Endometrial microvascular endothelial cells (primary cell): Measurements from ENCODE around the gene STK11. TPM values are rescaled to one million over a fixed set of nuclear protein-coding genes. Genes with fewer than 3 reads are reported as not detected.

Experiments used
- in situ Hi-C: cut with HindIII; loops from 2 replicates; pipeline ENCODE4 v1.10.0; 2017; ENCODE audit warnings: low sequenced_read_pairs, low pct_unique_long_range_greater_than_20kb; ENCODE audit errors: inconsistent ontology term
- total RNA-seq: library from RNA; depleted of rRNA; stranded (reverse); fragments of >200 nt; gene quantifications from one replicate; pipeline ENCODE4 v1.2.3, GENCODE V29; 2015; ENCODE audit errors: inconsistent ontology term

Gene STK11
- total RNA-seq, 1 donor from 2014 or later, result 67.1 TPM

DNA sequence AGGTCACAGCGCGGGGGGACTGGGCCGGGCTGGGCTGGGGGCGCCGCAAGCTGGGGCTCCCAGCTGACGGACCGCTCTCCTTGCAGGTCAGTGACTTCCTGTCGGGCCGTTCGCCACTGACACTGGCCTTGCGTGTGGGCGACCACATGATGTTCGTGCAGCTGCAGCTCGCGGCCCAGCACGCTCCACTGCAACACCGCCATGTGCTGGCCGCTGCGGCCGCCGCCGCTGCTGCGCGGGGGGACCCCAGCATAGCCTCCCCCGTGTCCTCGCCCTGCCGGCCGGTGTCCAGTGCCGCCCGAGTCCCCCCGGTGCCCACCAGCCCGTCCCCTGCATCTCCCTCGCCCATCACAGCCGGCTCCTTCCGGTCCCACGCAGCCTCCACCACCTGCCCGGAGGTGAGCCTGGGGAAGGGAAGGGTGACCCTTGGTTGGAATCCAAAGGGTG lies 48.5 kb downstream of the STK11 start:
- in situ Hi-C loops, result no loop called here

DNA sequence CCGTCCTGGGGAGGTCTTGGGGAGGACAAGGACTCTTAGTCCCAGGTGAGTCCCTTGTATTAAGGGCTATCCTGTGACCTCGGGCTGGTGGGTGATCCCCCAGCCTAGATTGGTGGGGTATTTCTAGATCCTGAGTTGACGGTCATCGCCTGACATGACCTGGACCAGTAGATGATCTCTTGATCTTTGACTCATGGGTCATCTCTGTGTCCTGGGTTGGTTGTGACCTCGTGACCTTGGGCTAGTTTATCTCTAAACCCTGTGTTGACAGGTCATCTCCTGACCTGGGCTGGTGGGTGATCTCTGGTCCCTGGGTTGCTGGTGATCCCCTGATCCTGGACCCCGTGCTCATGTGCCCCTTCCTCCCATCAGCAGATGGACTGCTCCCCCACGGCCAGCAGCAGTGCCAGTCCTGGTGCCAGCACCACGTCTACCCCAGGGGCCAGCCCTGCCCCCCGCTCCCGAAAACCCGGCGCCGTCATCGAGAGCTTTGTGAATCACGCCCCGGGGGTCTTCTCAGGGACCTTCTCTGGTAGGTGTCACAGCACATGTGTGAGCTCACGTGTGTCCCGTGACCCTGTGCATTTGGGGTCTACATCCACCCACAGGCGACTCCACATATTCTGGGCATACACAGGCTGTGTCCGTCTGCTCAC lies 49.1 kb downstream of the STK11 start:
- in situ Hi-C loops, result no loop called here

DNA sequence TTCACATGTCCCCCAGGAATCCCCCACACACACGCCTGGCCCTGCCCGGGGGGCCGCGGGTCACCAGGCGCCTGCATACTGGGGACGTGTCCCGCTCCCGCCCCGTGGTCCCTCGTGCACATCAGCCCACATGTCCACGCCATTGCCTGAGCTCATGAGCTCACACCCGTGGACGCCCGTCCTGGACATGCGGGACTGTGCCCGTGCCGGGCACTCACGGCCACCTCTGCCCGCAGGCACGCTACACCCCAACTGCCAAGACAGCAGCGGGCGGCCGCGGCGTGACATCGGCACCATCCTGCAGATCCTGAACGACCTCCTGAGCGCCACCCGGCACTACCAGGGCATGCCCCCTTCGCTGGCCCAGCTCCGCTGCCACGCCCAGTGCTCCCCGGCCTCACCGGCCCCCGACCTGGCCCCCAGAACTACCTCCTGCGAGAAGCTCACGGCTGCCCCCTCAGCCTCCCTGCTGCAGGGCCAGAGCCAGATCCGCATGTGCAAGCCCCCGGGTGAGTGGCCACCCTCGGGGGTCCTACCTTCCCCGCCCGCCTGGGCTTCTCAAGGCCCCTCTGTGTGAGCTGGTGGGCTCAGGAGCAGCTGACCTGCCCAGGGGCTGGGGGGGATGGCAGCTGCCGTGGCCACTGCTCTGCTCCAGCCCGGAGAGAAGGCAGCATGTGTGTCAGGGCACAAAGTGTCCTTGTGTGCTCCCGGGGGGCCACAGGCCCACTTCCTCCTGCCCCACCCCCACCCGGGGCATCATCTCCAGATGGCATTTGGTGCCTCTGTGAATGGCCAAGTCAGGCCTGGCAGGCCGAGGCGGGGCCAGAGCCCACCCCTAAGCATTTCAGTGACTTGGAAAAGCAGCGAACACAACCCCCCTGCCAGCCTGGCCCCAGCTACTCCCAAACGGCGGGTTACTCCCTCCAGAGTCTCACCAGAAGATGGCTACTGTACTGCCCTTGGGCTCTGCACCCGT lies 49.9 kb downstream of the STK11 start:
- in situ Hi-C loops, result no loop called here

DNA sequence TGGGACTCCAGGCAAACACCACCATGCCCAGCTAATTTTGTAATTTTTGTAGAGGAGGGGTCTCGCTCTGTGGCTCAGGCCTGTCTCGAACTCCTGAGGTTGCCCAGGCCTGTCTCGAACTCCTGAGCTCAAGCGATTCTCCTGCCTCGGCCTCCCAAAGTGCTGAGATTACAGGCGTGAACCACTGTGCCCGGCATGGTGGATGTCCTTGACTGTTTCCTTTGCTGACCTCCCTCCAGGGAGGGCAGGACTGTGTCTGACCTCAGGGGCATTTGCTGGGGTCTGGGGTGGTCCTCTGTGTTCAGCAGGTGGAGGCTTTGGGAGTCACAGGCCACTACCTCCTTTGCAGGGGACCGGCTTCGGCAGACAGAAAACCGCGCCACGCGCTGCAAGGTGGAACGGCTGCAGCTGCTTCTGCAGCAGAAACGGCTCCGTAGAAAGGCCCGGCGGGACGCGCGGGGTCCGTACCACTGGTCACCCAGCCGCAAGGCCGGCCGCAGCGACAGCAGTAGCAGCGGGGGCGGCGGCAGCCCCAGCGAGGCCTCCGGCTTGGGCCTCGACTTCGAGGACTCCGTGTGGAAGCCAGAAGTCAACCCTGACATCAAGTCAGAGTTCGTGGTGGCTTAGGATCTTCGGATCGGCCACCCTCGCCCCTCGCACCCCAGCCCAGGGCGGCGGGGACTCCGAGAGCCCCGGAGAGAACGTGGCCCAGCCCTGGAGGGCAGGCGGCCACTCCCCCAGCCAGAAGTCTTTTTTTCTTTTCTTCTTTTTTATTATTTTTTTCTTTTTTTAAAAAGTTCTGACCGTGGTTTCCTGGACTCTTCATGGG lies 51.3 kb downstream of the STK11 start:
- in situ Hi-C loops, result no loop called here

DNA sequence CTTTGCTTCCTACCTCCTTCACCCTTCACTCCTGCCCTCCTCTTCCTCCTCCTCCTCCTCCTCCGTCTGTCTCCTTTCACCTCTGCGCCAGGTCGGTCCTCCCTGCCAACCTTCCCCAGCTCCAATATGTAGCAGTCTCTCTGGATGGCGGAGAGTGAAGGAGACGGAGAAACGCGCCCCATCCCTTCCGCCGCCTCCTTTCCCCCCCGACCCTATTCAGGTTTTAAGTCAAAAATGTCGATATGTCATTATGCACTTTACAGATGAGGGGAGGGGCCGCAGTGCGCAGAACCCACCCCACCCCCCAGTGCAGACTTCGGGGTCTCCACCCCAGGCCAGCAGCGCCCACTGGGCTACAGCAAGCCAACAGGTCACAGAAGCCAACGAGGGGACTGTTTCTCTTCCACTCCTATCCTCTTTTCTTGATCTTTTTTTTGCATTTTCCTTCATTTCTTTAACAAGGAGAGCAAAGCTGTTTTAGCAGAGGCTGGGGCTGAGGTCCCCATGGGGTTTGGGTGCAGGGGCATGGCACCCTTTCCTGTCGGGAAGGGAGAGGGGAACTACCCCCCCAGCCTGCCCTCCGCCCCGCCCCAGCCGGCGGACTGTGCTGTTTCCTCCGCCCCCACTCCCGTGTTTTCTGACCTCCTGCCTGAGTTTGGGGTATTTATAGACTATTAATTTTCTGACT lies 52.0 kb downstream of the STK11 start:
- in situ Hi-C loops, result no loop called here

DNA sequence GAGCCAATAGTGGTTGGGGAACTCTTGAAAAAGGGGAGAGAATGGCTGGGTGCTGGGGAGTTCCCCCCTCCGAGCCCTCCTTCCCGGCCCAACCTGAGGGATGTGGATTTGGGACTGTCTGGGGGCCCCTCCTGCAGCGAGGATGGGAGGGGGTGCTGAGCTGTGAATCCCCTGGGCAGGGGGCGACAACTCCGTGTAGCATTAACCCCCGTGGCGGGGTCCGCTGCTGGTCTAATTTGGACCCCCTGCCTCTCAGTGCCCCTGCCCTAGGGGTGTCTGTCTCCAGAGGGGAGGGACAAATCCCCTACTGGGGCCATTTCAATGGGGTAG lies 52.5 kb downstream of the STK11 start:
- in situ Hi-C loops, result no loop called here

DNA sequence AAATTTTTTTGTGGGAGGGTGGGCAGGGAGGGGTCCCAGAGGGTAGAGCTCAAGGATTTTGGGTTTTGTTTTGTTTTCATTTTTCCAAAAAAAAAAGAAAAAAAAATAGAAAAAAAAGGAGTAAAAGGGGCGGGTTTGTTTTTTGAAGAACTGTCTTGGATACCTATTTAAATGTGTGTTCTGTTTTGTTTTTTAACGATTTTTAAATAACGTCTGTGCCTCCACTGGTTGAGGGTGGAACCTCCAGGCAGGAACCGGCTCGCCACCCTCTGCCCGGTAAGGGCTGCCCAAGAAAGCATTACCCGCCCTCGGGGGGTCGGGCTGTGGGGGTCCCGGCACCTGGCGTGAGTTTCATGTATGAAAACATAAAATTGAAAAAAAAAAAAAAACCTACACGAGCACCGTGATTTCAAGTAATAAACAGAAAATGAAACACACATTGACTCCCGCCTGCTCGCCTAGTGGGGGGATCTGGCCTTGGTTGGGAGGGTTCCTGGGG lies 53.2 kb downstream of the STK11 start:
- in situ Hi-C loops, result no loop called here

DNA sequence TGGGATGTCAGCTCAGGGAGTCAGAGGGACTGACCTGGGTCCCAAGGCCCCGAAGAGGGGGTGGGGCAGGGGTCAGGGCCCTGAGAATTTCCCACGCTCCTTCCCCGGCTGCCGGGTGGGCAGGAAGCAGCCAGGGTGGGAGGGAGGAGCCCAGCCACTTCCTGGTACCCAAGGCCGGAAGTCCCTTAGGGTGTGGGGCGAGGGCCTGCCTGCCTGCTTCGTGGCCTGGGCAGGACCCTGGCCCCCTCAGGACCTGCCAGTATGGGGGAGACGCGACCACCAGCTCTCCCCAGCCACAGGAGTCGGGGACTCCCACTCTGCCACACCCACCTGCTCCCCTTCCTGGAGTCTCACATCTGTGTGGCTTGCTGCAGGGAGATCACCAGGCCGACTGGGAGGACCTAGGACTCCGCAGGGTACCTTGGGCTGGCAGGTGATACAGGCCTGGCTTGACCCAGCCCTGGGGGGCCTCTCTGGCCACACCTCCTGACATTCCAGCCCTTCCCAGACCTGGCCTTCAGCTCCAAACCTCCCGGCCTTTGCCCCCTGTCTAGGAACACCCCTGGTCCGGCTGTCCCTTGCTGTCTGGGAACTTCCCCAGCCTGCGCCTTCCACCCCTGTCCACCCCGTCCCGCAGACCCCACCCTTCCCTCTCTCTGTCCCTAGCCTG lies 53.8 kb downstream of the STK11 start:
- in situ Hi-C loops, result no loop called here

DNA sequence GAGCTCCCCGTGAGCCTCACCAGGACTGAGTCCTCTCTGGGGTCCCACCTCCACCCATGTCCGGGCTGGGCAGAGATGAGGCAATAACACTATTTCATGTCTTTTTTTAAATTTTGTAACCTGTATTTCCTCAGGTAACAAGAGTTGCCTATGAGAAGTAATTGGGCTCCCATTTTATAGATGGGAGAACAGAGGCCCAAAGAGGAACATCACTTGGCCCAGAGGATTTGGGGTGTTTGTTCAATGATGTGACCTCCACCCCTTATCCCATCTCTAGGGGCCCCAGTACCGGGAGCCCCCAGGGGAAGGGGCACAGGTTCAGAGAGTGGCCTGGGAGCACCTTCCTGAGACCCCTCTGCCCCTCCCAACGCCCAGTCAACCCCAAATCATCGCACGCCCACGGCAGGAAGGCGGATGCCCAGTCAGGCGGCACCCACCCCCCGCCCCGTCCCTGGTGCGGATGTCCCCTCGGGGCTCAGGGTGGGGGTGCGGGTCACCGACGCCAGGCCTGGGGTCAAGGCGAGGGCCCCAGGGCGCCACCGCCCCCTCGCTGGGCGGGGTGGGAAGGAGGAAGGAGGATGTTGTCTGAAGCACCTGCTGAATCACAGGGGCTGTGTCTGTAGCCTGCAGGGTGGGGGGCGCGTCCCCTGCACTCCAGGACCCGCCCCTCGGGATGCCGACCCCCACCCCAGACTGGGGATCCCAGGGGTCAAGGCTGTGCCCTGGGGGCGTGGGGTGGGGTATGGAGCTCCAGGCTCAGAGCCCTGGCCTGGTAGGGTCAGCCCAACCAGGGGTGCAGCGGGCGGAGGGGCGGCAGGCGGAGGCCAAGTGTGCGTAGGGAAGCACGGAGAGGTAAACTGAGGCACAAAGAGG lies 54.5 kb downstream of the STK11 start:
- in situ Hi-C loops, result no loop called here

DNA sequence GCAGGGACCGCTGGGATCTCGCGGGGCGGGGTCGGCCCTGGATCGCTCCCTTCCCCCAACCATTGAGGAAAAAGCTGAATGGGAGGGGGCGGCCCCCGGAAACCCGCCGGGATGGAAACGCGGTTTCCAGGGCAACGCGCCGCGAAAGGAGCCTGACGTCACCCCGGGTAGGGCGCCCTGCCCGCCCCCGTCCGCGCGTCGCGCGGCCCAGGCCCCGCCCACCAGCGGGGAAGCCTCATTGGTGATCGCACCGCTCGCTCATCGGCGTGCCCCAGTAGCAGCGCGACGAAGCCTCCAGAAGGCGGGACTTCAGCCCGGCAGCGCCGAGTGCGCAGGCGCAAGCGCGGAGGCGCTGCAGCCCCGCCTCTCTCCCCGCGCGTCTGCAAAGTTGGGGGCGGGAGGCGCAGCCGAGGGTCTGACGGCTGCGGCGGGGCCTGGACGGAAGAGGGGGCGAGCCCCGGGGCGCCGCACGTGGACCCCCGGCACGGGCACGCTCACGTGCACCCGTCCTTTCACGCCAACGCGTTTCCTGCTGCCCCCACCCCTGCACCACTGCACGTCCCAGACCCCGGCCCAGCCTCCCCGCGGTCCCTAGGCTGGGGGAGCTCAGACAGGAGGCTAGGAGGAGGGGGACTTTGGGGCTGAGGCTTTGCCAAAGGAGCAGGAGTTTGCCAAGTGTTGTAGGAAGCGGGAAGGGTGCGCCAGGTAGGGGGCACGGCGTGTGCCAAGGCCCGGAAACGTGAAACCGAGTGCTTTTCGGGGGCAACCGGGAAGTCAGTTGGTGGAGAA lies 55.4 kb downstream of the STK11 start:
- in situ Hi-C loops, result no loop called here

DNA sequence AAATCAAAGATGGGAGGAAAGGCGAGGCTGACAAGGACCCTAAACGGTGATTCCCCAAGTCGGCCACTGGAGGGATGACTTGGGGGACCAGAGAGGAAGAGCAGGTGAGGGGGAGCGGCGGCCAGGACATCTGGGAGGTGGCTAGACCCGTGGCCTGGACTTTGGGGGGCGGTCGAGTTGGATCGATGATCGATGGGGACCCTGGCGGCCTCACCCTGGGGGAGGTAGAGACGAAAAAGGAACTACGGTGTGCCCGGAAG lies 55.9 kb downstream of the STK11 start:
- in situ Hi-C loops, result no loop called here

DNA sequence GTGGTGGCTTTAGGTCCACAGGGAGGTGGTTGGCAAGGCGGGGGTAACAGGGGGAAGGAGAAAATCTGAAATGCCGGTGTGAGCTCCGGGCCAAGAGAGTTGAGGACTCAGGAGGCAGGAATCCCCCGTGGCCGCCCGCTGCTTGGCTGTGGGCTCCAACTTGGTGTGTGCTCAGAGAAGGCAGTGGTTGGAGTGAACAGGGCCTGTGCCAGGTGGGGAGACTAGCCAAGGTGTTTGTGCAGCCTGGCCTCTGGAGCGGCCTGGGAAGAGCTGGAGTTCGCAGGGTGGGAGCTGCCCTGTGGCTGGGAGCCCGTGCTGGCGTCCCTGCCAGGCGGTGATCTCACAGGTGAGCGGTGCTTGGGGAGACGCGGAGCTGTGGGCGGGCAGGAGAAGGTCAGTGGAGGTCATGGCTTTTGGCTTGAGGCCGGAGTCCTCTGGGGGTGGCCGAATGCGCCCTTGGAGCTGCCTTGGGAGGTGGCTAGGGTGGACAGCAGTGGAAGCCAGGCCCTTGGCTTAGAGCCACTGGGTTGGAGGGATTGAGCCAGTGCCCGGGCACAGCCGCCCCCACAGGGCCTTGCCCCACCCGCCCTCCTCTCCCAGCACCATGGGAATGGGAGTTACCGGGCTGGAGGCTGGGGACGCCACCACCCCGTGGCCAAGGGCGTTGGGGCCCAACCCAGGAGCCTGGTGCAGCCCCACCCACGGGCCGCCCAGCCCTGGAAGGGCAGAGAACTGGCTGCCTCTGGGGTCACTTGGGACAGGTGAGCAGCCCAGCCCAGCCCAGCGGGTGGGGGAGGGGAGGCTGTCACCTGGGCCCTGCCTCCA lies 56.4 kb downstream of the STK11 start:
- in situ Hi-C loops, result no loop called here

DNA sequence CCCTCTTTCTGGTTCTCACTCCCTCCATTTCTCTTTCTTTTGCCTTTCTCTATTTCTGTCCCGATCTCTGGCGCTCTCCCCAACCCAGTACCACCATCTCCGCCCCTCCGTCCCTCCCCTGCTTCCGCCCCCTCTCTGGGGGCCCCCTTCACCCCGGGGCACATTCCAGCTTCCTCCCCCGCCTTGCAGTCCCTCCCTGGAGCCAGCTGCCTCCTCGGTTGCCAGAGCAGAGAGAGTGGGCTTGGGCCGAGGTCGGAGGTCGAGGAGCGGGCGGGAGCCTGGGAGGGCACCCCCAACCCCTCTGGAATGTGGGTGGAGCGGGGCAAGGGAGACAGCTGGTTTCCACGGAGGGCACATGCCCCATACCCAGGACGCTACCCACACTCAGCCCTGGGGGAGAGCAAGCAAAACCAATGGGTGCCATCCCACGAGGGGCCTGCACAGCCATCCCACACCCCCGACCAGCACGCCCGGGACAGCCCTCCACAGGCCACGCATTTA lies 57.1 kb downstream of the STK11 start:
- in situ Hi-C loops, result no loop called here

DNA sequence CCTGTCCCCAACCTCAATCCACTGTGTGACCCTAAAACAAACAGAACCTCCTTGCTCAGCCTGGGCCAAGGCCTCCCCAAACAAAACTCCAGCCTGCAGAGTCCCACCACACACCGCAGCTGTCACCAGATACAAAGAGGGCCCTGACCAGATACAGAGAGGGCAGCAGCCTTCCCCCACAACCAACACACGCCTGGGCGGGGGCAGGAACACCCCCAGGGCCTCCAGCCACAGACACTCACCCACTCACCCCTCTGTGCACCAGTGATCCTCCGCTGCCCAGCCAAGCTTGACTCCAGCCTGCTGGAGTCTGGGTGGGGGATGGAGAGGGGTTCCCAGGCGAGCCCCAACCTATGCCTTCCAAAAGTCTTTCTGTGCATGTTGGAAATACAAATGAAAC lies 57.6 kb downstream of the STK11 start:
- in situ Hi-C loops, result no loop called here

DNA sequence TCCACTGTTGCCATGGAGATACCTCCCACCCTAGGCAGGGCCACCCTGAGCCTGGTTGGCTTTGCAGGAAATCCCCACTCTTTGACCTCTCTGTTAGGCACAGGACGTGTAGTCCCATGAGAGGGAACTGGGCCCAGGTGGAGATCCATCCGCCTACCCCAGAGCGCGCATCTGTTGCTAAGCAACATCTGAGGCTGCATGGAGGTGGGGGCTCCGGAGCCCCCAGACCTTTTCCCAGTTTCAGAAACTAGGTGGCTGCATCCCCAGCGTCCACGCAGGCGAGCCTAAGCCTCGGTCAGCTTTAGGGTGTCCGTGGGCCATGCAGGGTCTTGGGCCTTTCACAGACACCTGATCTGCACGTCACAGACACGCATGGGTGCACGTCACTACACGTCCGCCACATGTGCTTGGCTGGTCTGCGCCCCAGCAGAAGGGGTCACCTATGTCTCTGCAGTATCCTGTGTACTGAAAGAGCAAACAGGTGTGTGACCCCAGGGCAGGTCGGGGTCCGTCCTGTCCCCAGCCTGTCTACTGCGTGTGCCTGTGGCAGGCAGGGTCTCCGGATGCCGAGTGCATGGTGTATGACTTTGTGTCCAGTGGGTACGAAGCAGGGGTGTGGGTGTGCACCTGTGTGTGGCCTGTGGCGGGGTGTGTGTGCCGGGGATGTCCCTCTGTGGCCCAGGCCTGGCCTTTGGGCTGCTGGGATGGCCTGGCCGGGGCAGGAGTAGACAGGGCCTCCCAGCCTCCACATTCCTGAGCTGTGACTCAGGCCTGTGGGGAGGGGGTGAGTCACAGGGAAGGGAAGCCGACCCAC lies 59.4 kb downstream of the STK11 start:
- in situ Hi-C loops, result no loop called here
